Measurements from ENCODE around the gene LRIT1.

The LRIT1 gene

GRCh38 chr10:84181631-84182030 is 59.7 kb downstream of the LRIT1 start:
- H3K36me3 Mint-ChIP-seq (ENCODE audit: low read depth) = no peaks in the 10 kb centered on the region
- no peak overlapping the region for H3K4me3 Mint-ChIP-seq
- no peaks in the 10 kb centered on the region for H3K9me3 Mint-ChIP-seq
- H3K27ac Mint-ChIP-seq = no peak overlapping the region
- intact Hi-C loops (cut with micrococcal nuclease) = no loop called here
- H3K4me1 Mint-ChIP-seq (ENCODE audit: low read depth) = no peaks in the 10 kb centered on the region
- no peaks in the 10 kb centered on the region for H3K27me3 Mint-ChIP-seq

Measured in dendritic cell treated with granulocyte-macrophage colony-stimulating factor and Interleukin-4, amounts not matched to agents 40 ng/mL and 50 ng/mL, for 4 days (primary cell).